H1 (cell line): Measurements from ENCODE around the gene THOP1. TPM values are rescaled to one million over a fixed set of nuclear protein-coding genes. Genes with fewer than 3 reads are reported as not detected.

Source experiments
- NANOG ChIP-seq: IDR thresholded peaks from 2 replicates; pipeline ENCODE4 v1.6.1; 2011; ENCODE audit warnings: low read length, low read depth, mild to moderate bottlenecking, inconsistent platforms; ENCODE audit not compliant: insufficient read depth, poor library complexity, severe bottlenecking
- polyA plus RNA-seq, 7 experiments: library from polyadenylated mRNA; depleted of rRNA in 3 of 7; stranded (reverse) in 5 of 7; unstranded in 2 of 7; fragments of >200 nt in 5 of 7; fragments of 200-250 nt in 2 of 7; gene quantifications; 1 replicate in 5 of 7; 2 replicates in 1 of 7; 4 replicates in 1 of 7; pipeline versions ENCODE4 v1.2.1 to v1.2.3, GENCODE V29; 2011 to 2013; ENCODE audit warnings: missing spikeins in 2 of 7, mixed read lengths in 2 of 7
- total RNA-seq: library from RNA; stranded (reverse); fragmentation: NEBNext Ultra II Directional; extraction: Animal tissue kit (Norgen Biotek cat#: 25700); gene quantifications from 2 replicates; pipeline ENCODE4 v1.2.1, GENCODE V29; 2021

The THOP1 gene
- total and polyA plus RNA-seq, 2 of the 8 experiments (the other 6 are each of a cell fraction or from before 2014, with no cell fraction given) = 136 to 159 TPM

GRCh38 chr19:2815923-2816322, 30.6 kb downstream of the THOP1 start (continued):
- no peak for TF ChIP-seq NANOG
